Activated T-helper 1 cell treated with anti-CD3 and anti-CD28 coated beads, Interleukin-12 subunit alpha, Interleukin-12 subunit beta, Interleukin-2, Interleukin-4 antibody, amounts not matched to agents 30 ng/mL and 10 ng/mL and 1 ng/mL, durations not matched to agents 14 hours and 24 hours and 36 hours (primary cell): ENCODE data around the gene PPP3CA. TPM values are rescaled to one million over a fixed set of nuclear protein-coding genes. Genes with fewer than 3 reads are reported as not detected.

Experiments
- DNase-seq: peaks from one replicate; pipeline ENCODE4 v3.0.0; 2021; ENCODE audit warnings: low spot score
- H3K27ac Mint-ChIP-seq: one replicate; pipeline ENCODE4 v1.8.0; 2021; ENCODE audit warnings: mild to moderate bottlenecking, mixed read lengths
- H3K27me3 Mint-ChIP-seq: one replicate; pipeline ENCODE4 v1.8.0; 2022; ENCODE audit warnings: mild to moderate bottlenecking, moderate library complexity, mixed read lengths; ENCODE audit not compliant: insufficient read depth
- H3K36me3 Mint-ChIP-seq: one replicate; pipeline ENCODE4 v1.8.0; 2021; ENCODE audit warnings: low read depth, mixed read lengths
- H3K4me1 Mint-ChIP-seq: one replicate; pipeline ENCODE4 v1.8.0; 2021; ENCODE audit warnings: low read depth, mixed read lengths
- H3K4me3 Mint-ChIP-seq: one replicate; pipeline ENCODE4 v1.8.0; 2021; ENCODE audit warnings: mild to moderate bottlenecking, moderate library complexity, mixed read lengths
- H3K9me3 Mint-ChIP-seq: one replicate; pipeline ENCODE4 v1.8.0; 2021; ENCODE audit warnings: mixed read lengths
- intact Hi-C: fragments of 100-400 bp; cut with micrococcal nuclease; formaldehyde crosslinking; loops from one replicate; pipeline ENCODE4 v1.15.1; 2024
- total RNA-seq: library from RNA; stranded (reverse); gene quantifications from 2 replicates; pipeline ENCODE4 v1.2.3, GENCODE V29; 2022

Gene PPP3CA
- total RNA-seq, 1 donor from 2014 or later, result 11.3 TPM

- peak overlapping the region; percentile 88 for H3K27ac Mint-ChIP-seq
- intact Hi-C loops, result loop anchor here (1.0 to 10.0 kb wide), 16 partner anchors 19 to 1520 kb away; partner anchors contain the start of genes CISD2, H2AZ1, SLC39A8 and UBE2D3
- peak overlapping the region; percentile 92 for H3K4me3 Mint-ChIP-seq
- H3K27me3 Mint-ChIP-seq, result peaks cover 53% of the 10 kb centered on the region
- H3K4me1 Mint-ChIP-seq, result peaks cover 33% of the 10 kb centered on the region
- DNase-seq, result peak; percentile 95
- H3K9me3 Mint-ChIP-seq, result no peaks in the 10 kb centered on the region
- H3K36me3 Mint-ChIP-seq, result peaks cover 9% of the 10 kb centered on the region
Observed at GRCh38 chr4:101347557-101348366, 436 bp upstream of the PPP3CA start.

- Mint-ChIP-seq H3K9me3 (no peaks in the 10 kb centered on the region), H3K27me3 (peaks cover 49% of the 10 kb centered on the region), H3K4me3 (peak overlapping the region; percentile 92), H3K36me3 (peaks cover 11% of the 10 kb centered on the region), H3K4me1 (peaks cover 36% of the 10 kb centered on the region), H3K27ac (peak overlapping the region; percentile 93)
- DNase-seq, result peak; percentile 40
- intact Hi-C loops, result loop anchor here (1.0 to 10.0 kb wide), 16 partner anchors 18 to 1521 kb away; partner anchors contain the start of genes CISD2, H2AZ1, SLC39A8 and UBE2D3
Observed at GRCh38 chr4:101346351-101347266, 717 bp downstream of the PPP3CA start.

- no peaks in the 10 kb centered on the region for H3K9me3 Mint-ChIP-seq
- peak overlapping the region; percentile 92 for H3K4me3 Mint-ChIP-seq
- intact Hi-C loops, result loop anchor here (1.0 to 10.0 kb wide), 11 partner anchors 8 to 1522 kb away; partner anchors contain the start of genes CISD2, SLC39A8 and UBE2D3
- H3K27ac Mint-ChIP-seq, result peak overlapping the region; percentile 80
- H3K27me3 Mint-ChIP-seq, result peaks cover 42% of the 10 kb centered on the region
- H3K4me1 Mint-ChIP-seq, result peaks cover 36% of the 10 kb centered on the region
- peaks cover 11% of the 10 kb centered on the region for H3K36me3 Mint-ChIP-seq
- peak; percentile 32 for DNase-seq
Observed at GRCh38 chr4:101345596-101346350, 1.6 kb downstream of the PPP3CA start.

- peak; percentile 2 for DNase-seq
- H3K36me3 Mint-ChIP-seq, result peaks cover 12% of the 10 kb centered on the region
- H3K4me1 Mint-ChIP-seq, result peaks cover 36% of the 10 kb centered on the region
- H3K27ac Mint-ChIP-seq, result peak overlapping the region; percentile 80
- peaks cover 38% of the 10 kb centered on the region for H3K27me3 Mint-ChIP-seq
- peak overlapping the region; percentile 91 for H3K4me3 Mint-ChIP-seq
- H3K9me3 Mint-ChIP-seq, result no peaks in the 10 kb centered on the region
- intact Hi-C loops, result loop anchor here (1.0 to 10.0 kb wide), 10 partner anchors 8 to 1522 kb away; partner anchors contain the start of genes CISD2, SLC39A8 and UBE2D3
Observed at GRCh38 chr4:101345271-101345595, 2.1 kb downstream of the PPP3CA start.

GRCh38 chr4:101339332-101339731 is 8.0 kb downstream of the PPP3CA start:
- Mint-ChIP-seq H3K4me1 (peaks cover 38% of the 10 kb centered on the region), H3K27ac (no peak overlapping the region), H3K36me3 (peaks cover 10% of the 10 kb centered on the region), H3K9me3 (no peaks in the 10 kb centered on the region), H3K4me3 (no peak overlapping the region), H3K27me3 (peaks cover 39% of the 10 kb centered on the region)
- no peak for DNase-seq
- intact Hi-C loops, result no loop called here

GRCh38 chr4:101337688-101338087 is 9.6 kb downstream of the PPP3CA start:
- intact Hi-C loops, result loop anchor here (1.0 kb wide), 1 partner anchor 8 kb away; no protein-coding TSS in a partner anchor
- Mint-ChIP-seq H3K9me3 (no peaks in the 10 kb centered on the region), H3K27ac (no peak overlapping the region), H3K4me3 (no peak overlapping the region), H3K27me3 (peaks cover 32% of the 10 kb centered on the region), H3K36me3 (peaks cover 4% of the 10 kb centered on the region), H3K4me1 (peaks cover 29% of the 10 kb centered on the region)
- no peak for DNase-seq

- Mint-ChIP-seq H3K27me3 (peaks cover 30% of the 10 kb centered on the region), H3K27ac (no peak overlapping the region), H3K9me3 (no peaks in the 10 kb centered on the region), H3K36me3 (peaks cover 2% of the 10 kb centered on the region), H3K4me3 (no peak overlapping the region), H3K4me1 (peaks cover 27% of the 10 kb centered on the region)
- DNase-seq, result no peak
- intact Hi-C loops, result no loop called here
Observed at GRCh38 chr4:101334963-101335572, 12.3 kb downstream of the PPP3CA start.

GRCh38 chr4:101332424-101332823 is 14.9 kb downstream of the PPP3CA start:
- Mint-ChIP-seq H3K27ac (no peak overlapping the region), H3K36me3 (peaks cover 2% of the 10 kb centered on the region), H3K4me1 (peaks cover 34% of the 10 kb centered on the region), H3K4me3 (no peak overlapping the region), H3K27me3 (peaks cover 9% of the 10 kb centered on the region), H3K9me3 (no peaks in the 10 kb centered on the region)
- no peak for DNase-seq
- intact Hi-C loops, result no loop called here

- Mint-ChIP-seq H3K4me3 (no peak overlapping the region), H3K4me1 (peaks cover 42% of the 10 kb centered on the region), H3K27me3 (peaks cover 15% of the 10 kb centered on the region), H3K9me3 (no peaks in the 10 kb centered on the region), H3K36me3 (no peaks in the 10 kb centered on the region), H3K27ac (no peak overlapping the region)
- intact Hi-C loops, result no loop called here
- DNase-seq, result no peak
Observed at GRCh38 chr4:101331017-101331416, 16.3 kb downstream of the PPP3CA start.

- intact Hi-C loops, result loop anchor here (2.0 to 5.0 kb wide), 5 partner anchors 23 to 1382 kb away; partner anchors contain the start of gene DNAJB14
- Mint-ChIP-seq H3K9me3 (no peaks in the 10 kb centered on the region), H3K4me3 (no peak overlapping the region), H3K27ac (no peak overlapping the region), H3K36me3 (peaks cover 2% of the 10 kb centered on the region), H3K4me1 (peaks cover 31% of the 10 kb centered on the region), H3K27me3 (peaks cover 16% of the 10 kb centered on the region)
- no peak for DNase-seq
Observed at GRCh38 chr4:101329592-101329991, 17.7 kb downstream of the PPP3CA start.

- Mint-ChIP-seq H3K27ac (peak overlapping the region; percentile 81), H3K27me3 (peaks cover 24% of the 10 kb centered on the region), H3K4me1 (peaks cover 31% of the 10 kb centered on the region), H3K36me3 (peaks cover 4% of the 10 kb centered on the region), H3K9me3 (no peaks in the 10 kb centered on the region), H3K4me3 (peak overlapping the region; percentile 45)
- intact Hi-C loops, result loop anchor here (1.0 to 5.0 kb wide), 13 partner anchors 19 to 1381 kb away; partner anchors contain the start of genes DNAJB14, PPP3CA and SLC39A8
- peak; percentile 21 for DNase-seq
Observed at GRCh38 chr4:101328063-101328602, 19.2 kb downstream of the PPP3CA start.
